Uterus (tissue), 4 donors: Measurements from ENCODE around the gene GGTLC3. TPM values are rescaled to one million over a fixed set of nuclear protein-coding genes. Genes with fewer than 3 reads are reported as not detected.
"Not testable (repeated sequence)": the region's sequence is repeated elsewhere in the genome, so short reads cannot be mapped to it uniquely, and the experiment has no call there.

Experiments
- DNase-seq, 2 donors: peaks; one replicate each; pipeline ENCODE4 v3.0.0-alpha.2; 2019 to 2020
- H3K27ac ChIP-seq, 2 donors: fragments of 200-600 bp; sonication (generic); 1 replicate in 1 of 2; 2 replicates in 1 of 2; pipeline ENCODE4 v1.5.1; 2016 to 2018
- H3K27me3 ChIP-seq, 2 donors: fragments of 200-600 bp; sonication (generic); one replicate each; pipeline ENCODE4 v1.5.1; 2018 to 2019; ENCODE audit warnings: control low read depth in 1 of 2
- H3K36me3 ChIP-seq, 2 donors: fragments of 200-600 bp; sonication (generic); one replicate each; pipeline ENCODE4 v1.5.1; 2019; ENCODE audit warnings: control low read depth in 1 of 2
- H3K4me1 ChIP-seq, 2 donors: fragments of 200-600 bp; sonication (generic); one replicate each; pipeline ENCODE4 v1.5.1; 2018 to 2019; ENCODE audit warnings: control low read depth in 1 of 2
- H3K4me3 ChIP-seq, 2 donors: fragments of 200-600 bp; sonication (generic); 1 replicate in 1 of 2; 2 replicates in 1 of 2; pipeline ENCODE4 v1.5.1; 2018 to 2019; ENCODE audit warnings: mild to moderate bottlenecking in 1 of 2
- H3K9me3 ChIP-seq, 2 donors: fragments of 200-600 bp; sonication (generic); one replicate each; pipeline ENCODE4 v1.5.1; 2019; ENCODE audit warnings: control low read depth in 1 of 2
- intact Hi-C: fragments of 100-400 bp; cut with DNase I; formaldehyde crosslinking; loops from one replicate; pipeline ENCODE4 v1.15.1; 2023; ENCODE audit warnings: low total_unique reads
- total RNA-seq, 4 donors: library from RNA; depleted of rRNA in 3 of 4; stranded (reverse); fragments of >200 nt in 3 of 4; gene quantifications; one replicate each; pipeline versions ENCODE4 v1.1.0 to v1.2.4, GENCODE V29; 2014 to 2023
- donor health status: DM: yes; HTN: yes; CAD: no.

GGTLC3 gene
- not detected for total RNA-seq

- H3K4me1 ChIP-seq, H3K36me3 ChIP-seq, H3K4me3 ChIP-seq, H3K27ac ChIP-seq, H3K27me3 ChIP-seq, intact Hi-C loops, DNase-seq, H3K9me3 ChIP-seq: not testable (repeated sequence)
These were observed at the start of gene GGTLC3 for GRCh38 chr22:18518061-18518460. TSS of gene GGTLC3 (minus strand) at chr22:18518161. CDS start at chr22:18517897, 264 bp downstream.

- H3K27me3 ChIP-seq, intact Hi-C loops, DNase-seq, H3K4me3 ChIP-seq, H3K36me3 ChIP-seq, H3K4me1 ChIP-seq, H3K27ac ChIP-seq, H3K9me3 ChIP-seq: not testable (repeated sequence)
These were observed 42.4 kb upstream of the GGTLC3 start for GRCh38 chr22:18560099-18560974.

GRCh38 chr22:18558939-18559338 lies 41.0 kb upstream of the GGTLC3 start:
- intact Hi-C loops, H3K27ac ChIP-seq, H3K4me3 ChIP-seq: not testable (repeated sequence)

DNA sequence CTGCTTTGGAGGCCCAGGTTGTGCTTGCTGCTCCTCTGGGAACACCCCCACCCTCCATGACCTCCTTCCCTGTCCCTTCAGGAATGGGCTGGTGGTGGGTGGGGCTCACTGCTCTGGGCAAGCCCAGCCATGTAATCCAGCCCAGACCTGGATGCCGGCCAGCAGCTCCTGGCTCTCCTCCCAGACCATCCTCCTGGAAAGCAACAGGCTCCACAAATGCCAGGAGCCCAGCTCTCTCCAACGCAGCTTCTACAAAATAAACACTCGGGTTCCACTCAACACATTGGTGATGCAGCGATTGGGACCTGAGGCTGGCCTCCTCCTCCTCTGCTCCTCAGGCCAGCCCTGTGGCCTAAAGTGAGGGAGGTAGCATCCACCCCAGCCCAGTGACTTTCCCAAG lies 40.6 kb upstream of the GGTLC3 start:
- H3K4me1 ChIP-seq, H3K27ac ChIP-seq, H3K36me3 ChIP-seq, DNase-seq, H3K27me3 ChIP-seq, intact Hi-C loops, H3K9me3 ChIP-seq, H3K4me3 ChIP-seq: not testable (repeated sequence)

More at GRCh38 chr22:18558939-18559338, 41.0 kb upstream of the GGTLC3 start:
- not testable (repeated sequence) for H3K9me3 ChIP-seq, H3K36me3 ChIP-seq, H3K27me3 ChIP-seq, H3K4me1 ChIP-seq, DNase-seq

GRCh38 chr22:18554280-18555256 lies 36.6 kb upstream of the GGTLC3 start:
- H3K4me3 ChIP-seq, H3K36me3 ChIP-seq, DNase-seq, H3K4me1 ChIP-seq, H3K27ac ChIP-seq, H3K27me3 ChIP-seq, intact Hi-C loops, H3K9me3 ChIP-seq: not testable (repeated sequence)

DNA sequence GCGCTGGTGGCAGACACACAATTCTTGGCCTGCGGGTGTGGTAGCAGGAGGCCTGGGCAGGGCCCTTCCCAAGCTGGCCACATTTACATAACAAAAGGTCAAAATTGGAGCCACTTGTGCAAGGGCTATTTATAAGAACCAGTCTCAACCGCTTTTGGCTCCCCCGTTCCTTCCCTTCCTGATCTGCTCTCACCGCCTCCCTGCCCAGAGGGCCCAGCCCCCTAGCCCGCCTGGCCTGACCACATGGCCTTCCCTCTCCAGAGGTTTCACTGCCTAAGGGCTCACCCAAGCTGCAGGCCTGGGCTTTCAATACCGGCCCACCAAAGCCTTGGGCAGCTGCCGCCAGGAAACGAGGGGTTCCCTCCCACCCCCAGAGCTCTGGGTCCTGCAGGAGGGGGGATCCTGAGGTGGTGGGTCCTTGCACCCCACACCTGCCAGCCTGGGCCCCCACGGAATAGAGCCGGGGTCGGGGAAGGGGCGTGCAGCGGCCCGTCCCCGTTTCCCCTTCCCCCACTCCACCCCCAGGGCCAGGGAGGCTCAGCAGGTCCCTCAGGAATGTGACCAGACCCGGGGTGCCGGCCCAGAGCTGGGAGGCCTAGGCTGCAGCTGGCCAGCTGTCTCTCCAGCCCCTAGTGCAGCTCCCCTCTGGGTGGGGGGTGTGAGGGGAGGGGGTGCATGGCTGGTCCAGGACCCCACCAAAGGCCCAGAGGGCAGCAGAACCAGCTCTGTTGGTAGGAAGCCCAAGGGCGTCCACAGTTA lies 35.1 kb upstream of the GGTLC3 start:
- intact Hi-C loops, H3K4me1 ChIP-seq, DNase-seq, H3K27ac ChIP-seq, H3K27me3 ChIP-seq, H3K36me3 ChIP-seq, H3K4me3 ChIP-seq, H3K9me3 ChIP-seq: not testable (repeated sequence)

- H3K27me3 ChIP-seq, H3K4me1 ChIP-seq, DNase-seq, H3K36me3 ChIP-seq, H3K27ac ChIP-seq, H3K4me3 ChIP-seq, H3K9me3 ChIP-seq, intact Hi-C loops: not testable (repeated sequence)
These were observed 33.1 kb upstream of the GGTLC3 start for GRCh38 chr22:18551046-18551445.

GRCh38 chr22:18549458-18550179 lies 31.7 kb upstream of the GGTLC3 start:
- intact Hi-C loops, H3K36me3 ChIP-seq, DNase-seq, H3K27me3 ChIP-seq, H3K27ac ChIP-seq, H3K9me3 ChIP-seq, H3K4me3 ChIP-seq, H3K4me1 ChIP-seq: not testable (repeated sequence)

- DNase-seq, H3K9me3 ChIP-seq, intact Hi-C loops, H3K4me3 ChIP-seq, H3K4me1 ChIP-seq, H3K36me3 ChIP-seq, H3K27ac ChIP-seq, H3K27me3 ChIP-seq: not testable (repeated sequence)
These were observed 26.7 kb upstream of the GGTLC3 start for GRCh38 chr22:18544615-18545014.

- H3K36me3 ChIP-seq, H3K27ac ChIP-seq, H3K4me1 ChIP-seq, H3K9me3 ChIP-seq, intact Hi-C loops, H3K27me3 ChIP-seq, DNase-seq, H3K4me3 ChIP-seq: not testable (repeated sequence)
These were observed 25.4 kb upstream of the GGTLC3 start for GRCh38 chr22:18543400-18543799.

DNA sequence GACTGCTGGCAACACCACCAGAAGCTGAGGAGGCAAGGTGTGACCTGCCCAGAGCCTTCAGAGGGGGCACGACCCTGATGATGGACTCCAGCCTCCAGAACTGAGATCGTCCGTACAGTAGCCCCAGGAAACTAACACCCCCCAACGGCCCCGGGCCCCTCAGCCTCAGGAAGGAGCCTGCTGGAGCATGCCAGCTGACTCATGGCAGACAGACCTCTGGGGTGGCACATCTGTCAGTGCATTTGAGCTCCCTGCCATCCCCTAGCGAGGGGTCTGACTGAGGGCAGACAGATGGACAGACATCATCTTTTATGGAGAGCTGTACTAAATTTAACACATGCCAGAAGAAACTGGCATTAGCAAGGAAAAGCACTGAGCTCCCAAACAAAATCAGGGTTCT lies 22.0 kb upstream of the GGTLC3 start:
- DNase-seq, intact Hi-C loops, H3K27ac ChIP-seq, H3K27me3 ChIP-seq, H3K9me3 ChIP-seq, H3K36me3 ChIP-seq, H3K4me1 ChIP-seq, H3K4me3 ChIP-seq: not testable (repeated sequence)

DNA sequence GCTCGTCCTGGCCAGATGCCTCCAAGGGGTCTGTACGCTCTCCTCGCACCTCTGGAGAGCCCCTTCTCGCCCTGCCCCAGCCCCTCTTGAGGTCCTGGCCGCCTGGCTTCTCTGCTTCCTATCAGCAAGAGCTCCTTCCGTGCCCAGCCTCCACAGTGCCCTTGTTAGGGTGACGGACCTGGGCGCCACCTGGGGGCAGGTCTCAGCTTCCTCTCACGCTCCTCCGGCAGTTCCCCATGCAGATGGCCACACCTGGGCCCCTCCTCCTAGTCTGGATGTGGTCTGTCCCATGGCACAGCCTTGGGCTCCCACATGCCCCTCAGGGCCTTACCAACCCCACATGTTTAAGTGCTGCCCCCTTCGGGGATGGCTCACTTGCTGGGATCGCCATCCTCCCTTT lies 16.4 kb upstream of the GGTLC3 start:
- H3K9me3 ChIP-seq, H3K27ac ChIP-seq, H3K4me3 ChIP-seq, H3K27me3 ChIP-seq, H3K36me3 ChIP-seq, intact Hi-C loops, H3K4me1 ChIP-seq, DNase-seq: not testable (repeated sequence)
